NCI-H774 (cell line): ENCODE data around the gene ELOVL2.

ENCODE experiments used
- DNase-seq: peaks from one replicate; lab custom pipeline; 2025; lab: John Stamatoyannopoulos, UW

ELOVL2 gene

DNA sequence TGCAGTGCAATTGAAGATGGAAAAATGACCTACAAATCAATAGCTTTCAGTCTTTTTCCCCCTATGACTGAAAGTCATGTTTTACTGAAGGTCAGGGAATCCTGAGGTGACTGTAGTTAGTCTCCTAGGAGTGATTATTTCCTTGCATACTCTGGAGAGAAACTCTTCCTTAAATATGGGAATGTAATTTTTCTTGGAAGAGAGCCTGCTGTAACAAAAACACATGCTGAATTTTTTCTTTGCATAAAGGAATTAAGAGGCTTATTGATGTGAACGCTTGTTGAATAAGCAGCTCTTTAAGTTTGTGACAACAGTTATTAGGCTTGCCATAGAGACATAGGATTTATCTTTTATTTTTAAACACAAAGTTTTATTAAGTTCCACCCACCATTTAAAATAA, 64.5 kb downstream of the ELOVL2 start:
- no peak for DNase-seq

DNA sequence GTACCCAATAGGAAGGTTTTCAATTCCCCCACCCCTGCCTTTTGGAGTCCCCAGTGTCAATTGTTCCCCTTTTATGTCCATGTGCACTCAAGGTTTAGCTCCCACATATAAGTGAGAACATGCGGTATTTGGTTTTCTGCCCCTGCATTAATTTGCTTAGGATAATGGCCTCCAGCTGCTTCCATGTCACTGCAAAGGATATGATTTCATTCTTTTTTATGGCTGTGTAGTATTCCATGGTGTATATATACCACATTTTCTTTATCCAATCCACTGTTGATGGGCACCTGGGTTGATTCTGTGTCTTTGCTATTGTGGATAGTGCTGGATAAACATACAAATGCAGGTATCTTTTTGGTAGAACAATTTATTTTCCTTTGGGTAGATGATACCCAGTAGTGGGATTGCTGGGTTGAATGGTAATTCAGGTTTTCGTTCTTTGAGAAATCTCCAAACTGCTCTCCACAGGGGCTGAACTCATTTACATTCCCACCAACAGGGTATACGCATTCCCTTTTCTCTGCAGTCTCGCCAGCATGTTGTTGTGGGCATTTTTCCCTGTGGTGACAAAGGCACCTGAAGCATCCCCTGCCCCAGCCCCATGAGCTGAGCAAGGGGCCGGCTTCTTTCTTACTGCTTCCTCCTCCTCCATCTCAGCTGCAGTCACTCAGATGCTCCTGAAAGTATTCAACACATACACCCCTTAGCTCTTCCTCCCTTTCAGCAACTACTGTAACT, 66.7 kb downstream of the ELOVL2 start:
- no peak for DNase-seq

DNA sequence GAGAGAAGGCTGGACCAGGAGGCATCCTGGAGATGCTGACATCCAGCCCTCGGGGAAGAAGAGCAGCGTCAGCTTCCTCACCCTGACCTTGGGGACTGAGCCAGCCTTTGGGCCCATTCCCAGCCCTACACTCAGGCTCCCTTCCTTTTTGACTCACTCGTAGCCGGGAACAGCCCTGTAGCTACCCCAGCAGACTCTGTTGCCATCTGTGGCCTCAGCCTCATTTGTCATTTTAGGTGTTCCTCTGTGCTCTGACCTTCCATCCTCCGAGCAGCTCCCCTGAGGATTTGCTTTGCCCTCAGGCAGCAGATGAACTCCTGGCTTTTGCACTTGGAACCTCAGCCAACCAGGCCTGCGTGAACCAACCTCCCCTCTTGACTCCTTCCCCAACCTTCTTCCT, 67.5 kb downstream of the ELOVL2 start:
- no peak for DNase-seq

DNA sequence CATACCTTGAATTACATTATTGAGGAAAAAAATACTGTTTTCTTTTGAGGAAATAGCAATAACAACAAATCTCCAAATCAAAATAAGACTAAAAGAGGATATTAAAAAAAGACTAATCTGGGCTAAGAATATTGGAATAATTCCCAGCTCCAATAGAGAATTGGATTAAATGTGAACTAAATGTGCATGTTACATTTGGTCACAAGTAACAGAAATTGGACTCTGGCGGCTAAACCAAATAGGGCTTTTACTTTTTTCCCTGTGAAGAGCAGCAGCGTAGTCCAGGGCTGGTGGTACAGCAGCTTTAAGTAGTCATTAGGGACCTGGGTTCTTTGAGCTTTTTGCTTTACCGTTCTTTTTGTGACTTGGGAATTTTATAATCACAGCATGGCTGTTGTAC, 71.9 kb downstream of the ELOVL2 start:
- DNase-seq, result no peak

DNA sequence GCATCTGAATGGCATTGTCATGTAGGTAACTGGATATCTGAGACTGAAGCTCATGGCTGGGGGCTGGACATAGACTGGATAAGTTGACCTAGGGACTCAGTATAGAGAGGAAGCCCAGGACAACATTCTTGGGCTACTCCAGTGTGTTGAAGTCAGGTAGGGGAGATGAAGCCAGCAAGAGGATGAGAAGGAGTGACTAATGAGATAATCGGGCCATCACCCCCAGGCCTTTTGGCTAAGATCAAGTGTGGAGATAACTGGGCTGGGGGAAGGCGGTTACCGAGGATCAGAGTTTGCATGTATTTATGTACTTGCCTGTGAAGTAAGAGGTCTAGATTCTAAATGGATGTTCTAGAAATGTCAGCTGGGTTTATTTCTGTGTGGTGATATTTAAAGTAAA, 73.4 kb downstream of the ELOVL2 start:
- no peak for DNase-seq

DNA sequence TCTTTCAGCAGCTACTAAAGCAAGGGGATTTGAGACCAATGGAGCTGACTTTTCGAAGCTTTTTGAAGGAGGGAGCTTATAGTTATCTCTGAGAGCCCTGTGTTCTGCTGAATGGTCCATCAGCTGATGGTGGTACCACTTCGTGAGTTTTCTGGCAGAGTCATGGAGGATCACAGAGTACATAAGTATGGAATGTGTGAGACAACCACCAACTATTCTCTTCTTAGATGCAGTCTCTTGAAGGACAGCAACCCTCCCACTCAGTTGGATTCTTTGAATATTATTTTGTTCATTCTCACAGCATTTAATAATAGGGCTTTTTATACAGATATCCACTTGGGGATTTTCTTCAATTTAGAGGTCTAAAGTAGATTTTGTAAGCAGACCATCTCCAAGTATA, 75.3 kb downstream of the ELOVL2 start:
- no peak for DNase-seq

DNA sequence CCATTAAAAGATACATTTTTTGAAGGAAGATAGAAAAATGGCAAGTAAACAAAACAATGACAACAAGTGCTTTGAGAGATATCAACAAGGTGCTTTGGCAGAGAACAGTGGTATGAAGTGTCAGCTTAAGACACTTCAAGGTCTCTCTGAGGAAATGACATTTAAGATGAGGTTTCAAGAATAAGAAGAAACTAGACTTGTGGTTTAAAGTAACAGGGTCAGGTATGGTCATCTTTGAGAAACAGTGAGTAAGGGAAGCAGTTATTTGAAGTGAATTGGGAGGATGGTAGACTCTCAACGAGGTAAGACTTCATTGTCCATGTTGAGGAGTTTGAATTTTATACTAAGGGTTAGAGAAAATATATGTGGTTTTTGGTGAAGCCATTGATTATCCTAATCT, 79.4 kb downstream of the ELOVL2 start:
- DNase-seq, result no peak

DNA sequence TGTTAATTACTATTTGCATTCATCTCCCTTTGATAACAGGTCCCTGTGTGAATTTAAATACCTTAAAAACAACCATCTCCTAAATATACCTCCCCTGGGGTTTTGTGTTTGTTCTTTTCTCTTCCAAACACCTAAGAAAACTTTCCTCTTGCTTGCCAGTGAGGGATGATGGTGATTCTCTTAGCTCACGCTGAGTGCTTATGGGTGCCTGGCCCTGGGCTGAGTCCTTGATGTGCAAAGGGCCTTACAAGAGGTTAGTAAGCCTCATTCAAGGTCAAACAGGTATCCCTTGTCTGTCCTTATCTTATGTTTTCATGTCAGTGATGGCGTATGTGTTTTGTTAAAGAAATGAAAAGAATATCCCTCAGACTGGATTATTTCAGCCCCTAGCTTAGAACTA, 81.0 kb downstream of the ELOVL2 start:
- no peak for DNase-seq

DNA sequence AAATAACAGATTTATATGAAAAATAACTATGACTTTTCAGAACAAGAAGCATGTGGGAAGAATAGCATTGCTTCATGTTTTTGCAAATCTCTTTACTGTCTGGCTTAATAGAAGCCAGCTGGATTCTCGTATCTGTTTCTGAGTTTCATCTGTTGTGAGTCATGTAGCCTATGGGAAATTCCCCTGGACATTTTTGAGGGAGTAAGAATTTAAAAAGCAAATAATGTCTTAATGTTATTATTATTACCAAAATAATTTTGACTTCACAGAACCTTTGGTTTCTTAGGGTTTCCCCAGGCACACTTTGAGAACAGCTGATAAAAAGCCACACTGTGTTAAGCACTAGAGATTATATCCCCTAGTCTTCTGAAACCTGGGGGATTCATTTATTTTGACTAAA, 81.4 kb downstream of the ELOVL2 start:
- DNase-seq, result no peak

DNA sequence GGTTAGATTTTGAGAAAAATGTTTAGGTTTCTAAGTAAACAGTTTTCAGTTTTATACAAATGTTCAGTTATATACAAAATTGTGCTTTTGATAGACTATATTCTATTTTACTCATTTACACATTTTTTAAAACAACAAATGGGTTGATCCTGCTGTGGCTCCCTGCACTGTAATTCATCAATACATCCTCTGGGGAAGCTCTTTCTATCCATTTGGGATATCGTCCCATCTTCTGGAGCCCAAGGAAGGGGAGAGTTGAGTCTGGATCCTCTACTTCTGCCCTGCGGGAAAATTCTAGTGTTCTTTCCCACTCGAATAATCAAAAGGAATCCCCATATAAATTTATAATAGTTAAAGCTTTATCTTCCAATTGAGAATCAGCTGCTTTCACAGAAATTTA, 82.3 kb downstream of the ELOVL2 start:
- no peak for DNase-seq

DNA sequence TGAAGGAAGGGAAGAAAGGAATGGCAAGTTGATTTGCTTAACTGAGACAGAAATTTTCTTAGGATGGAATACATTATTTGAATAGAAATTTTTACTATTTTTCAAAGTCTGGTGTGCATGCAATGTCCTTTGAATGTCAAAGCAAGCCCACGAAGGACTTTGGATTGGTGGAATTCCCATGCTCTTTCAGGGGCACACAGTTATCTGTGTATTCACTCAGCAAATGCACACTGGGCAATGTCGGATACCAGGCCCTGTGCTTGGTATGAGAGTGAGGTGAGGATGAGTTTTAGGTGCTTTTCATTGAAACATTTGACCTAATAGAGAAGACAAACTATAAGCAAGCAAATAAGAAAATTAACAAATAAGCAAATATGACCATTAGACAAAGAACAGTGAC, 83.9 kb downstream of the ELOVL2 start:
- DNase-seq, result no peak

DNA sequence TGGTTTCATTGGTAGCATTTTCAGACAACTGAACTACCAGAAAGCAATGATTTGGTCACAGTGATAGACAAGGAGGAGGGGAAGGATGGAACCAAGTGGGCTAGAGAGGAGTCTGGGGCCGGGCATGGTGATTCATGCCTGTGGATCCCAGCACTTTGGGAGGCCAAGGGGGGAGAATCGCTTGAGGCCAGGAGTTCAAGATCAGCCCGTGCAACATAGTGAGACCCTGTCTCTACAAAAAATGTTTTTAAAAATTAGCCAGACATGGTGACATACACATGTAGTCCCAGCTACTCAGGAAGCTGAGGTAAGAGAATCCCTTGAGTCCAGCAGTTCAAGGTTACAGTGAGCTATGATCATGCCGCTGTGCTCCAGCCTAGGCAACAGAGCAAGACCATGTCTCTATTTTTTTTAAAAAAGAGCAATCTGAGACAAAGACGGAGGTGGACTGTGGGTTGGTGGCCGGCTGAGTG, 86.7 kb downstream of the ELOVL2 start:
- DNase-seq, result no peak

DNA sequence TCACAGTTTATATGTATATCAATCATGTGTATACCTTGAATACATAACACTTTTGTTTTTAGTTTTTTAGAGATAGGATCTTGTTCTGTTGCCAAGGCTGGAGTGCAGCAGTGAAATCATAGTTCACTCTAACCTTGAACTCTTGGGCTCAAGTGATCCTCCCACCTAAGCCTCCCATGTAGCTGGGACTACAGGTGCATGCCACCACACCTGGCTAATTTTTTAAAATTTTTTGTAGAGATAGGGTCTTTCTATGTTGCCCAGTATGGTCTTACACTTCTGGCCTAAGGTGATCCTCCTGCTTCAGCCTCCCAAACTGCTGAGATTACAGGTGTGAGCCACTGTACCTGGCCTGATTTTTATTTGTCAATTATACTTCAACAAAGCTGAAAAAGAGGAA, 87.3 kb downstream of the ELOVL2 start:
- DNase-seq, result no peak

DNA sequence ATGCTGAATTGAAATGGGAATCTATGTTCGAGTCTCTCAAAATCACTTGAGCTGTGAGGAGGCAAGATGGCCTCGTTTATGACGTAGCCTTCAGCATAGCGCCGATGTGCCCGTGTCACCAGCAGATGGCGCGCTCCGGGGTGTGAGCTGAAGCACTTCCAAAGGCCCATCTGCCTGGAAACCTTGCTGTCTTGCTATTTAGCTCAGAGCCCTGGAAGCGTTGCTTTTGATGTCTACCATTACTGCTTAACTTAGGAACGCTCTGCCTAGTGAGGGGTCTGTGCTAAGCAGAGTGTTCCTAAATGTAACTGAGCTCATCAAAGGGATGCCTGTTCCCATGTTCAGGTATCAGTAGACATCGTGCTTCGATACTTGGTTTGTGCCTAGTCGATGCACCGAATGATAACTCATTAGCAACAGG, 89.5 kb downstream of the ELOVL2 start:
- no peak for DNase-seq

DNA sequence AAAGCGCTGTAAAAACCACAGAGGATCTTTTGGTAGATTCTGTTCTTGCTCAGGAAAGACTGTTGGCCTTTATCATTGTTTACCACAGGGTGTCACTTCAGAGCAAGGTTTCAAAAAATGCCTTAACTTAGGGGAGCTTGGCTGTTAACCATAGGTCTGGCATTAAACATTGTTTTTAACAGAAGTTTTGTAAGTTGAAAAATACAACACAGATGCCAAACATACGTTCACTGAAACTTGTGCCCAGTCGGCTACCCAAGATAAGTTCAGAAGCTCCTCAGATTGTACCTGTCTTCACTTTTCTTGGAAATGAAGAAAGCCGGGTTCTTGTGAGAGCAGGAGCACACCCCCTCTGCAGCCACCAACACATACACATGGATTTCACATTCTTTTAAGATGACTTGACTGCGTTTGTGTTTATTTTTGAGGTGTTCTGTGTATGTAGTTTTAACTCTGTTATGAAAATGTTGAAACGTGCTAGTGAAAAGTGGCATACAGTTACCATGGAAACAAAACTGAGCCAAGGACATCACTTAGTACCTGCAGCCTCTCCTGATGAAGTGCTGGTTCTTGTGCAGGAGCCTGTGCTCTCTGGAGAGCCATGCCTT, 92.3 kb downstream of the ELOVL2 start:
- no peak for DNase-seq

DNA sequence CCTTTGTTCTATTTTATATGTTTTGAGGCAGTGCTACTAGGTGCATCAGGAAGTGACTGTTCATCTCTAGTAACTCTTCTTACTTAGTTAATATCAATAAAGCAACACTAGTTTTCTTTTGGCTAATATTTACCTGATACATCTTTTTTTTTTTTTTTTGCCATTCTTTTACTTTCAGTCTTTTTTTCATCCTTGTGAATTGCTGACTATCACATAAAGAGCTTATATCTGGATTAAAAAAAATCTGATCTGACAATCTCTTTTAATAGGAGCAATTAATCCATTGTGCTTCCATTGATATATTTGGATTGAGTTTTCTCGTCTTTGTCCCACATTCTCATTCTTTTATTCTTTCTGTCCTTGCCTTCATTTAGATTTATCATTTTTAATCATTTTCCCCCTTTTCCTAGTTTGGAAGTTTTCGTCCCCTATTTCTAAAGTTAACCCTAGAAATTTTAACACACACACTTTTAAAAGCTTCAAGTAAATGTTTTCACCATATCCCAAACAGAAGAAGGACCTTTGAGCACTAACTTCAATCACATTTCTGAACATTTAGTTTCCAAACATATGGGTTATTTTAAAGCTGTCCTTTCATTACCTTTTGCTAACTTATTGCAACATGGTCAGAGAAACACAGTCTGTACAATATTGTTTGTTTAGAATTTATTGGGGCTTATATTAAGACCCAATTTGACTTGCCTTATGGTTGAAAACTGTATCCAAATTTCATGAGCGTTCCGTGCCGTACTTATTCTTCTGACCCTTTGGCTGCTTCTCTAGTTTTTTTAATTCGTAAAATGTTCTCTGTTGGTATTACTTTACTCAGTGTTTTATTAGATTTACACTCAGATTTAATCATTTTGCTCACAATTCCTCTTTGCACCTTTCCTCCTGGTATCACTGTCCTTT, 94.3 kb downstream of the ELOVL2 start:
- DNase-seq, result no peak

DNA sequence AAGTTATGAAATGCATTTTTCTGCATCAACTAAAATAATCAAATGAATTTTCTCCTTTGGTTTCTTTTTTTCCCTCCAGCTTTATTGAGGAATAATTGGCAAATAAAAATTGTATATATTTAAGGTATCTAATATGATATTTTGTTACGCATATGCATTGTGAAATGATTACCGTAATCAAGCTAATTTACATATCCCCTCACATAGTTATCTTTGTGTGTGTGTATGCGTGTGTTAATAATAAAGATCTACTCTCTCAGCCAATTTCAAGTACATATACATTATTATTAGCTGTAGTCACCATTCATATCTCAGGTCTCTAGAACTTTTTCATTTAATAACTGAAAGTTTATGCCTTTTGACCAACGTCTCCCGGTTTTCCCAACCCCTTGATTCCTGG, 96.1 kb downstream of the ELOVL2 start:
- DNase-seq, result no peak

DNA sequence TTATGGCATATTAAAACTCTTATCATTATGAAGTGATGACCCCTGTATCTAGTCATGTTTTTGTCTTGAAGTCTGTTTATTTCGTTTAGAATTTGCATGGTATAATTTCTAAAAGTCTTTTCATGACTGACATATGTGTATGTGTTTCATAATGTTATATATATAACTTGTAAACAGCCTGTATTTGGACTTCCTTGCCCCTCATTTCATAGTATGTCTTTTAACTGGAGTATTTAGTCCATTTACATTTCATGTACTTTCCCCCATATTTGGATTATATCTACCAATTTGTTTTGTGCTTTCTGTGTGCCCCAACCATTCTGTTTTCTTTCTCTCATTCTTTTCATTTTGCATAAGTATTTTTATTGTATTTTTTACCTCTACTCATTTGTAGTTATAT, 98.3 kb downstream of the ELOVL2 start:
- DNase-seq, result no peak

DNA sequence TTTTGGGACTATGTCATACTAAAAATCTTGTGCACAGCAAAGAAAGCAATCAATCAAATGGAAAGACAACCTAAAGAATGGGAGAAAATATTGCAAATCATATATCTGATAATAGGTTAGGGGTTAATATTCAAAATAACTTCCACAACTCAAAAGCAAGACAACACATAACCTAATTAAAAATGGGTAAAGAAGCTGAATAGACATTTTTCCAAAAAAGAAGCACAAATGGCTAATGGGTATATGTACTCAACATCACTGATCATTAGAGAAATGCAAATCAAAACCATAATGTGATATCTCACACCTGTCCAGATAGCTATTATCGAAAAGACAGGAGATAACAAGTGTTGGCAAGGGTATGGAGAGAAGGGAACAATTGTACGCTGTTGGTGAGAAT, 104.3 kb downstream of the ELOVL2 start:
- no peak for DNase-seq

DNA sequence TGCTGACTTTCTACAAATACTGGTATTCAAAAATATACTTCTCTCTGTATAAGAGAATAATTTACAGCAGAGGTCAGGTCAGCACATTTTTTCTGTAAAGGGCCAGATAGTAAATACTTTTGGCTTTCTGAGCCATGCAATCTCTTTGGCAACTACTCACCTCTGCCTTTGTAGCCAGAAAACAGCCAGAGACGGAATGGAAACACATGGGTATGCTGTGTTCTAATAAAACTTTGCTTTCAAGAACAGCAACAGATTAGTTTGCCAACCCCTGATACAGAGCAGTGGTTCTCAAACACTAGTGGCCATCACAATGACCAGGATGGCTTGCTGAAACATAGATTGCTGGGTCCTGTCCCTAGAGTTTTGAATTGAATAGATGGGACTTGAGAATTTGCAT, 111.0 kb downstream of the ELOVL2 start:
- no peak for DNase-seq
